ENCODE measurements around the gene DPYSL5.
"Not testable (repeated sequence)": the region's sequence is repeated elsewhere in the genome, so short reads cannot be mapped to it uniquely, and the experiment has no call there.

The DPYSL5 gene

GRCh38 chr2:26875065-26875634, 27.2 kb downstream of the DPYSL5 start:
- DNase-seq (ENCODE audit: low read depth, low spot score), result no peak

- no peak for DNase-seq (ENCODE audit: low read depth, low spot score)
These were observed 27.9 kb downstream of the DPYSL5 start for GRCh38 chr2:26875808-26876207.

GRCh38 chr2:26876260-26876659, 28.3 kb downstream of the DPYSL5 start:
- no peak for DNase-seq (ENCODE audit: low read depth, low spot score)

- no peak for DNase-seq (ENCODE audit: low read depth, low spot score)
These were observed 29.3 kb downstream of the DPYSL5 start for GRCh38 chr2:26877276-26877675.

GRCh38 chr2:26880161-26880560, 32.2 kb downstream of the DPYSL5 start:
- no peak for DNase-seq (ENCODE audit: low read depth, low spot score)

GRCh38 chr2:26880910-26881435, 33.0 kb downstream of the DPYSL5 start:
- no peak for DNase-seq (ENCODE audit: low read depth, low spot score)

- DNase-seq (ENCODE audit: low read depth, low spot score), result not testable (repeated sequence)
These were observed 34.3 kb downstream of the DPYSL5 start for GRCh38 chr2:26882220-26882619.

- no peak for DNase-seq (ENCODE audit: low read depth, low spot score)
These were observed 36.0 kb downstream of the DPYSL5 start for GRCh38 chr2:26883956-26884355.

- no peak for DNase-seq (ENCODE audit: low read depth, low spot score)
These were observed 36.6 kb downstream of the DPYSL5 start for GRCh38 chr2:26884486-26884885.

- no peak for DNase-seq (ENCODE audit: low read depth, low spot score)
These were observed 37.9 kb downstream of the DPYSL5 start for GRCh38 chr2:26885651-26886329.

- DNase-seq (ENCODE audit: low read depth, low spot score), result no peak
These were observed 38.8 kb downstream of the DPYSL5 start for GRCh38 chr2:26886736-26887135.

- DNase-seq (ENCODE audit: low read depth, low spot score), result no peak
These were observed 39.2 kb downstream of the DPYSL5 start for GRCh38 chr2:26887151-26887550.

GRCh38 chr2:26889796-26890195, 41.9 kb downstream of the DPYSL5 start:
- no peak for DNase-seq (ENCODE audit: low read depth, low spot score)

- no peak for DNase-seq (ENCODE audit: low read depth, low spot score)
These were observed 42.5 kb downstream of the DPYSL5 start for GRCh38 chr2:26890341-26891000.

GRCh38 chr2:26892133-26892532, 44.2 kb downstream of the DPYSL5 start:
- DNase-seq (ENCODE audit: low read depth, low spot score), result no peak

- no peak for DNase-seq (ENCODE audit: low read depth, low spot score)
These were observed 45.1 kb downstream of the DPYSL5 start for GRCh38 chr2:26892922-26893524.

- DNase-seq (ENCODE audit: low read depth, low spot score), result no peak
These were observed 46.2 kb downstream of the DPYSL5 start for GRCh38 chr2:26894136-26894535.

GRCh38 chr2:26897807-26898479, 50.0 kb downstream of the DPYSL5 start:
- no peak for DNase-seq (ENCODE audit: low read depth, low spot score)

GRCh38 chr2:26898480-26899078, 50.6 kb downstream of the DPYSL5 start:
- DNase-seq (ENCODE audit: low read depth, low spot score), result no peak

GRCh38 chr2:26899500-26900164, 51.7 kb downstream of the DPYSL5 start:
- no peak for DNase-seq (ENCODE audit: low read depth, low spot score)

- no peak for DNase-seq (ENCODE audit: low read depth, low spot score)
These were observed 52.9 kb downstream of the DPYSL5 start for GRCh38 chr2:26900831-26901321.
